LNCaP clone FGC (cell line): Measurements from ENCODE around the gene TC2N.

Source experiments
- DNase-seq: peaks from one replicate; pipeline ENCODE4 v3.0.0-alpha.2; 2011; ENCODE audit warnings: low read depth
- H3K4me3 ChIP-seq: 2 replicates; pipeline ENCODE4 v1.5.1; 2011; ENCODE audit warnings: mild to moderate bottlenecking, low read depth, low read length, control low read depth
- CTCF ChIP-seq: IDR thresholded peaks from 2 replicates; pipeline ENCODE4 v1.5.1; 2012; ENCODE audit warnings: mild to moderate bottlenecking; ENCODE audit not compliant: control insufficient read depth, insufficient read depth; ENCODE audit errors: extremely low read depth

Gene TC2N

GRCh38 chr14:91770185-91770584, 97.2 kb downstream of the TC2N start:
- H3K4me3 ChIP-seq = peak overlapping the region; percentile 28
- peak; percentile 96 for DNase-seq
- no peak for TF ChIP-seq CTCF

- no peak overlapping the region for H3K4me3 ChIP-seq
- DNase-seq = peak; percentile 71
- TF ChIP-seq CTCF = no peak
These were observed 111.6 kb downstream of the TC2N start for GRCh38 chr14:91755570-91756295.

- no peak for TF ChIP-seq CTCF
- no peak overlapping the region for H3K4me3 ChIP-seq
- no peak for DNase-seq
These were observed 112.5 kb downstream of the TC2N start for GRCh38 chr14:91754819-91755218.

GRCh38 chr14:91754185-91754584, 113.2 kb downstream of the TC2N start:
- TF ChIP-seq CTCF = no peak
- no peak for DNase-seq
- no peak overlapping the region for H3K4me3 ChIP-seq

GRCh38 chr14:91753501-91754128, 113.7 kb downstream of the TC2N start:
- no peak for TF ChIP-seq CTCF
- DNase-seq = no peak
- H3K4me3 ChIP-seq = no peak overlapping the region

GRCh38 chr14:91752961-91753360, 114.4 kb downstream of the TC2N start:
- no peak overlapping the region for H3K4me3 ChIP-seq
- no peak for DNase-seq
- no peak for TF ChIP-seq CTCF
